ENCODE results near the gene PDIA2. TPM values are rescaled to one million over a fixed set of nuclear protein-coding genes. Genes with fewer than 3 reads are reported as not detected.

The PDIA2 gene
- total and polyA plus RNA-seq, 8 donors = 32.3 to 932 (median 118) TPM; not detected in 1

- intact Hi-C loops (cut with DNase I; ENCODE audit: low total_unique reads) = no loop called here
- Histone ChIP-seq H3K27me3 (peaks cover 0 to 40% (median 26%) of the 10 kb centered on the region in 3 donors), H3K4me3 (peak overlapping the region in 1 of 4 donors; percentile 36), H3K36me3 (peaks cover 0 to 22% (median 10%) of the 10 kb centered on the region in 4 donors), H3K27ac (peak overlapping the region; percentile 34 to 68 (median 59)), H3K9me3 (no peaks in the 10 kb centered on the region), H3K4me1 (peaks cover 8 to 61% (median 36%) of the 10 kb centered on the region in 4 donors)
- TF ChIP-seq EP300 (IDR thresholded peaks at IDR 0.05) = no peak
- TF ChIP-seq POLR2A (IDR thresholded peaks at IDR 0.05) = no peak
- TF ChIP-seq, protein P1, sequence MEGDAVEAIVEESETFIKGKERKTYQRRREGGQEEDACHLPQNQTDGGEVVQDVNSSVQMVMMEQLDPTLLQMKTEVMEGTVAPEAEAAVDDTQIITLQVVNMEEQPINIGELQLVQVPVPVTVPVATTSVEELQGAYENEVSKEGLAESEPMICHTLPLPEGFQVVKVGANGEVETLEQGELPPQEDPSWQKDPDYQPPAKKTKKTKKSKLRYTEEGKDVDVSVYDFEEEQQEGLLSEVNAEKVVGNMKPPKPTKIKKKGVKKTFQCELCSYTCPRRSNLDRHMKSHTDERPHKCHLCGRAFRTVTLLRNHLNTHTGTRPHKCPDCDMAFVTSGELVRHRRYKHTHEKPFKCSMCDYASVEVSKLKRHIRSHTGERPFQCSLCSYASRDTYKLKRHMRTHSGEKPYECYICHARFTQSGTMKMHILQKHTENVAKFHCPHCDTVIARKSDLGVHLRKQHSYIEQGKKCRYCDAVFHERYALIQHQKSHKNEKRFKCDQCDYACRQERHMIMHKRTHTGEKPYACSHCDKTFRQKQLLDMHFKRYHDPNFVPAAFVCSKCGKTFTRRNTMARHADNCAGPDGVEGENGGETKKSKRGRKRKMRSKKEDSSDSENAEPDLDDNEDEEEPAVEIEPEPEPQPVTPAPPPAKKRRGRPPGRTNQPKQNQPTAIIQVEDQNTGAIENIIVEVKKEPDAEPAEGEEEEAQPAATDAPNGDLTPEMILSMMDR (IDR thresholded peaks at IDR 0.05) = no peak
- no peak for TF ChIP-seq POLR2AphosphoS5 (IDR thresholded peaks at IDR 0.05)
- 74 to 79% (median 78%) methylated on average over 7 to 22 of the region's 22 CpGs for WGBS, 5 donors
- no peak for DNase-seq
Observed at GRCh38 chr16:282491-282890, 473 bp upstream of the PDIA2 start.

DNA sequence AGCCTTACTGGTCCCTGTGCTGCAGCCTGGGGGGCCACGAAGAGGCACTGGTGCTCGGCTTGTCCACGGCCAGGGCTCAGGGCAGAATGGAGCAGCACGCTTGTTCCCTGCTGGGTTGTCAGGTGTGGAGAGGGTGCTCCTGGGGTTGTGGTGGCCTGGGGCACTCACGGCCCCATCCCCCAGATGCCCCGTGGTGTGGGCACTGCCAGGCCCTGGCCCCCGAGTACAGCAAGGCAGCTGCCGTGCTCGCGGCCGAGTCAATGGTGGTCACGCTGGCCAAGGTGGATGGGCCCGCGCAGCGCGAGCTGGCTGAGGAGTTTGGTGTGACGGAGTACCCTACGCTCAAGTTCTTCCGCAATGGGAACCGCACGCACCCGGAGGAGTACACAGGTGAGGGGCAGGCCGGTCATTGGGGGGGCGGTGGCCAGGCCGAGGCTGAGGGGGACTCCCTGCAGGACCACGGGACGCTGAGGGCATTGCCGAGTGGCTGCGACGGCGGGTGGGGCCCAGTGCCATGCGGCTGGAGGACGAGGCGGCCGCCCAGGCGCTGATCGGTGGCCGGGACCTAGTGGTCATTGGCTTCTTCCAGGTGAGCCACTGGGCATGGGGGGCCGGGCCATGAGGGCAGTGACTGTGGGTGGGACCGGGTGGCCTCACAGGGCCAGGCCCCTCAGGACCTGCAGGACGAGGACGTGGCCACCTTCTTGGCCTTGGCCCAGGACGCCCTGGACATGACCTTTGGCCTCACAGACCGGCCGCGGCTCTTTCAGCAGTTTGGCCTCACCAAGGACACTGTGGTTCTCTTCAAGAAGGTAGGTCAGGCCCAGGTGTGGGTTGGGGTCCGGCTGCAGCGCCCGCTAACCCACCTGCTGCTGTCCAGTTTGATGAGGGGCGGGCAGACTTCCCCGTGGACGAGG lies 1.5 kb downstream of the PDIA2 start:
- intact Hi-C loops (cut with DNase I; ENCODE audit: low total_unique reads) = no loop called here
- peak overlapping the region in 3 of 4 donors; percentile 28 to 36 (median 31) for H3K4me3 ChIP-seq
- H3K27me3 ChIP-seq = peaks cover 0 to 35% (median 26%) of the 10 kb centered on the region in 3 donors
- TF ChIP-seq POLR2AphosphoS5 (IDR thresholded peaks at IDR 0.05) (no peak), POLR2A (IDR thresholded peaks at IDR 0.05) (no peak), EP300 (IDR thresholded peaks at IDR 0.05) (no peak)
- TF ChIP-seq, protein P1 (IDR thresholded peaks at IDR 0.05) = no peak
- DNase-seq = peak in 1 of 2 donors; percentile 40
- H3K36me3 ChIP-seq = peaks cover 14 to 41% (median 30%) of the 10 kb centered on the region in 4 donors
- peak overlapping the region in 1 of 5 donors; percentile 26 for H3K27ac ChIP-seq
- 50 to 87% (median 81%) methylated on average over 34 to 52 of the region's 52 CpGs for WGBS, 5 donors
- peaks cover 8 to 61% (median 34%) of the 10 kb centered on the region in 4 donors for H3K4me1 ChIP-seq
- no peaks in the 10 kb centered on the region for H3K9me3 ChIP-seq

- Histone ChIP-seq H3K27me3 (peaks cover 0 to 27% (median 18%) of the 10 kb centered on the region in 3 donors), H3K9me3 (no peaks in the 10 kb centered on the region), H3K4me1 (peaks cover 5 to 53% (median 26%) of the 10 kb centered on the region in 4 donors), H3K27ac (no peak overlapping the region), H3K36me3 (peaks cover 18 to 51% (median 39%) of the 10 kb centered on the region in 4 donors), H3K4me3 (no peak overlapping the region)
- WGBS, 5 donors = 84 to 94% (median 90%) methylated on average over 32 to 48 of the region's 48 CpGs
- no peak for TF ChIP-seq EP300 (IDR thresholded peaks at IDR 0.05)
- TF ChIP-seq, protein P1 (IDR thresholded peaks at IDR 0.05) = no peak
- no peak for TF ChIP-seq POLR2A (IDR thresholded peaks at IDR 0.05)
- TF ChIP-seq POLR2AphosphoS5 (IDR thresholded peaks at IDR 0.05) = no peak
- intact Hi-C loops (cut with DNase I; ENCODE audit: low total_unique reads) = no loop called here
- no peak for DNase-seq
Observed at GRCh38 chr16:285146-286055, 2.4 kb downstream of the PDIA2 start.
